SK-N-SH (cell line): Measurements from ENCODE around the gene SNCA.

Experiments used
- CTCF ChIP-seq: fragments of 200-600 bp; sonication (generic); IDR thresholded peaks from 2 replicates; pipeline ENCODE4 v1.6.1; 2017; ENCODE audit warnings: antibody characterized with exemption, mild to moderate bottlenecking, moderate library complexity
- EP300 ChIP-seq, 2 experiments: IDR thresholded peaks; 2 replicates each; pipeline versions ENCODE4 v1.4.0 to v1.6.1; 2012; ENCODE audit warnings: borderline replicate concordance in 1 of 2, low read depth in 1 of 2, low read length in 1 of 2
- EZH2phosphoT487 ChIP-seq: fragments of 200-600 bp; sonication (generic); IDR thresholded peaks from 2 replicates; pipeline ENCODE4 v1.6.1; 2017; ENCODE audit warnings: low read depth, mixed run types, mild to moderate bottlenecking, antibody characterized with exemption, moderate library complexity, borderline replicate concordance
- GABPA ChIP-seq: IDR thresholded peaks from 2 replicates; pipeline ENCODE4 v1.4.0; 2012; ENCODE audit warnings: low read depth, mild to moderate bottlenecking
- MEF2A ChIP-seq: IDR thresholded peaks from 2 replicates; pipeline ENCODE4 v1.4.0; 2012; ENCODE audit warnings: low read depth, borderline replicate concordance
- MXI1 ChIP-seq: IDR thresholded peaks from 2 replicates; pipeline ENCODE4 v1.6.1; 2012; ENCODE audit warnings: mild to moderate bottlenecking, low read depth, low read length, improper control_type of control experiment
- POLR2AphosphoS5 ChIP-seq: IDR thresholded peaks from 2 replicates; pipeline ENCODE4 v1.6.1; 2012; ENCODE audit warnings: low read depth, low read length
- TAF1 ChIP-seq: IDR thresholded peaks from 2 replicates; pipeline ENCODE4 v1.6.1; 2012; ENCODE audit warnings: low read depth, mild to moderate bottlenecking, low read length, moderate library complexity, borderline replicate concordance
- USF2 ChIP-seq: fragments of 150-350 bp; IDR thresholded peaks from 2 replicates; pipeline ENCODE4 v1.6.1; 2017; ENCODE audit warnings: antibody characterized with exemption, low read length, low read depth, borderline replicate concordance
- TF ChIP-seq, protein P1 (sequence below): IDR thresholded peaks from 2 replicates; pipeline ENCODE4 v1.4.0; 2012; ENCODE audit warnings: low read depth

DNA sequence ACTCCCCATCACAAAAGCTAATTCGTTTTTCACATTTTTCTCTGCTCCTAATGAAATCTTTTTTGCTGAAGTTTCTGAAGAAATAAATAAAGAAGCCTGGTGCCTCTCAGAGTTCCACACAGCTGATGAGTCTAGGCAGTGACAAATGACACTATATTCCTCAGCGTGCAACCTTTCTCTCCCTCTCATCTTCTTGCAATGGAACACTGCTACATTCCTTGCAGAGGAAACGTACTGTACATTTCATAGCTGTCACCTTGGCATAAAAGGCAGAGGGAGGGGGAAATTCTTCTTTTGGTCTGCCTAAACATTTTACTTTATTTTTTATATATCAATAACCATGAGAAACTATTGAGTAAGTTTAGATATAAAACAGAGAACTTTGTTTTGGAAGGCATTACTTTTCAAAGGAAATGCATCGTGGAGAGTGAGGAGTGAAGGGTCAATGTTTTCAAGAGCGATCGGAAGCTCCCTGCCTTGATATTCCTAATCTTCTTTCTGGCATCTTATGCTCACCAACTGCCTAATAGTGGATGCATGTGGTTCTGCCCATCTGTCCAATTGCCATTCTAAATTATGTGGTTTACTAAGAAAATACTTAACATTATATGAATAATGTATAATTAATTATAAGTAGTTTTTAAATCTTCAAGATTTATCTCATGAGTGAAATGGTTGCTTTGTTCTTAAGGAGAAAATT, 29.4 kb downstream of the SNCA start:
- no peak for TF ChIP-seq CTCF
- TF ChIP-seq POLR2AphosphoS5 = no peak
- no peak for TF ChIP-seq USF2
- TF ChIP-seq, protein P1, sequence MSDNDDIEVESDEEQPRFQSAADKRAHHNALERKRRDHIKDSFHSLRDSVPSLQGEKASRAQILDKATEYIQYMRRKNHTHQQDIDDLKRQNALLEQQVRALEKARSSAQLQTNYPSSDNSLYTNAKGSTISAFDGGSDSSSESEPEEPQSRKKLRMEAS = no peak
- no peak for TF ChIP-seq MXI1
- TF ChIP-seq GABPA = no peak
- TF ChIP-seq MEF2A = no peak
- TF ChIP-seq EP300 (IDR thresholded peaks at IDR 0.05; ENCODE audit: borderline replicate concordance in 1 of 2, low read depth in 1 of 2, low read length in 1 of 2) = no peak
- no peak for TF ChIP-seq TAF1
- no peak for TF ChIP-seq EZH2phosphoT487
